ENCODE data around the gene MYL3.
"Not testable (repeated sequence)": the region's sequence is repeated elsewhere in the genome, so short reads cannot be mapped to it uniquely, and the experiment has no call there.

The MYL3 gene

DNA sequence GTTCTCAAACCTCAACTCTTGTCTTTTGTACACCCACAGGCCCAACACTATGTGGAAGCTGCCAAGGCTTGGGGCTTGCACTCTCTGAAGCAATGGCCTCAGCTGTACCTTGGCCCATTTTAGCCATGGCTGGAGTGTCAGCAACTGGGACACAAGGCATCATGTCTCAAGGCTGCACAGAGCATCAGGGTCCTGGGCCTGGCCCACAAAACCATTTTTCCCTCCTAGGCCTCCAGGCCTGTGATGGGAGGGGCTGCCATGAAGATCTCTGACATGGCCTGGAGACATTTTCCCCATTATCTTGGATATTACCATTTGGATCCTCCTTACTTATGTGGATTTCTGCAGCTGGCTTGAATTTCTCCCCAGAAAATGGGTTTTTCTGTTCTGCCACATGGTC lies 39.9 kb downstream of the MYL3 start:
- not testable (repeated sequence) for DNase-seq

DNA sequence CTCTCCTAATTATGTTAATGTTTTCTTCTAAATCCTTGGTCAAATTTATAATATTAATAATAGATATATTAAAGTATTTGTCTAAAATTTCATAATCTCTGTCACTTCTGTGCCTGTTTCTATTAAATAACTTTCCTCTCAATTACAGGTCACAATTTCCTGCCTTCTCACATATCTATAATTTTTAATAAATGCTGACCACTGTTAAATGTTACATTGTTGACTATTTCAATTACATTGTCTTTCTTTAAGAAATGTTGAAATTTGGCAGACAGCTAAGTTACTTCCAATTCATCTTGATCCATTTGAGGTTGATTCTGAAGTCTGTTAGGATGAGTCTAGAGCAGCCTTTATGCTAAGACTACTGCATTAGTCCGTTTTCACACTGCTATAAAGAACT lies 41.7 kb downstream of the MYL3 start:
- DNase-seq = no peak

DNA sequence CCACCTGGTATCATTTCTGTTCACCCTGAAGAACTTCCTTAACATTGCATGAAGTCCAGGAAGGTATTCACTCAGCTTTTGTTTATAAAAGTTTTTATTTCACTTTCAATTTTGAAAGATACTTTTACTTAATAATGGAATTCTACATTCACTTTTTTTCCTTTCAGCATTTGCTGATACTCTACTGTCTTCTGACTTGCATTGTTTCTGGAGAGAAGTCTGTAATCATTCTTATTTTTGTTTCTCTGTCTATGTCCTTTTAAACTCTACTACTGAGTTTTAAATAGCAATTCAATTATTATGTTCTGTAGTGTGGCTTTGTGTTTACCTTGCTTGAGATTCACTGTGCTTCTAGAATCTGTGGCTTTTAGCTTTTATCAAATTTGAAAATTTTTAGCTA lies 42.4 kb downstream of the MYL3 start:
- DNase-seq = no peak

DNA sequence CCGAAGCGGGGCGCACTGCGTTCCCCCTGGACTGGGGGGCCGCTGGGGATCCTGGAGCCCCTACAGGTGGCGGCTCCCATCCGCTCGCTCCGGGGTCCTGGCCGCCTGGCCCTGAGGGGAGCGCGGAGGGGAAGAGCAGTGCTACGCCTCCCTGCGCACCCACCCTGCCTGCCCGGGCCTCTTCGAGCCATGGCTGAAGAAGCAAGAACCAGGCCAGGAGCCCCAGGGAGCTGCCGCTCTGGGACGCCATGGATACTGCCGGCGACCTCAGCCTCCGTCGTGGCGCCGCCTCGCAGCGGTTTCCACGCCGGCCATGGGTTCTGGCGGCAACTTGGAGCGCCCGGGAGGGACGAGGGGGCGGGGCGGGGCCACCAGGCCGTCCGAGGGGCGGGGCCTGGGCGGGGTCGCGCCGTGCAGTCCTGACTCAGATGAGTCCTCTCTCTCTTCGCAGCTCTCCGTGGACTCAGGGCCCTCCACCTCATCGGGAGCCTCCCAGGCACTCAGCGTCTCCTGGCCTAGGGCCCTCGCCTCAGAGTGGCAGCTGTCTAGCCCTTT lies 50.9 kb downstream of the MYL3 start:
- peak; percentile 61 for DNase-seq

DNA sequence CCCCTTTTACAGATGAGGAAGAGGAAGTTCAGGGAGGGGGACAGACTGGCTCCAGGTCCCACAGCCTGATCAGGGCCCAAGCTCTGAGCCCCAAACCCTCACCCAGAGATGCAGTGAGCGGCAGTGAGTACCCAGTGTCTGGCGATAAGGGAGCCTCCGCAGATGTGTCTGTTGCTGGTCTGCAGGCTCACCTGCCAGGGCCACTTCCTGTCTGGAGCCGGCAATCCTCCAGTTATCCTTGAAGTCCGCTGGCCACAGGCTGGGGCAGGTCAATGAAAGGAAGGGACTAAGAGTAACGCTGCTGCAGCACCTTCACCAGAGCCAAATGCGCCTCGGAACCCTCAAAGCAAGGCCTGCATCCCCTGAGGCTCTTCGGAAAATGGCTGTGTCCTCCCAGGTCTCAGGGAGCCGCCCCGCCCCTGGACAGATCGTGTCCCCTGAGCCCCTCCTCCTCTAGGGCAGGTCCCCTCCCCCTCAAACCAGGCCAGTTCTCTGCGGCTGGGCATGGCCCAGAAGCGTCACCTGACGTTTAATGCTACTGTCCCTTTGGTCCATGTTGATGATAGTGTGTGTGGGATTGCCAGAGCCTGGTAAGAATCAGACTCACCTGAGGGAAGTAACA lies 51.5 kb downstream of the MYL3 start:
- no peak for DNase-seq

DNA sequence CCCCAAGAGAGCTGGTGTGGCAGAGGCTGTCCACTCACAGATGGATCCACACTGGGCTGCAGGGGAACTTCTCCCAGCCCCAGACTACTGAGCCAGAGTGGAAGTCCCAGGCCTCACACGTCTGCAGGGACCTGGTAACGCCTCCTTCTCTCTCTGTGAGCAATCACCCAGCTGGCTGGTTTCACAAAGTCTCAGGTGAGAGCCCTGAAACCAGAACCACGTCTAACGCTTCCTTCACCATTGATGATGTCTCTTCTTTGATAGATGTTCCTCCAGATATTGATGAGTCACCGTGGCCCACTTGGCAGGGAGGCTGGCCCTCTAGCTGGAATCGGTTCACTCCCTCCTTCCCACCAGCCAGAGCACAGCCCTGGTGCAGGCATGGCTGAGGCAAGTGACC lies 54.5 kb downstream of the MYL3 start:
- DNase-seq = not testable (repeated sequence)

All from suppressor macrophage treated with lipopolysaccharide for 4 hours (primary cell).